ENCODE data around the gene MED20. TPM values are rescaled to one million over a fixed set of nuclear protein-coding genes. Genes with fewer than 3 reads are reported as not detected.

Gene MED20
- total RNA-seq, 1 experiment from 2014 or later, result 26.4 TPM

GRCh38 chr6:41966961-41967311, 46.0 kb upstream of the MED20 start (continued):
- TF ChIP-seq REST (IDR thresholded peaks at IDR 0.05; ENCODE audit: low read depth), result no peak
- TF ChIP-seq ZNF274 (IDR thresholded peaks at IDR 0.05; ENCODE audit: low read depth, low read length), result no peak
- TF ChIP-seq EGR1 (IDR thresholded peaks at IDR 0.05; ENCODE audit: low read depth), result peak; percentile 48; the same call in 1 of the 2 replicates

- ATAC-seq (peak; percentile 29), DNase-seq (ENCODE audit: low read depth, low spot score) (no peak)
- Histone ChIP-seq H3K9me2 (ENCODE audit: insufficient read depth) (no peaks in the 10 kb centered on the region), H3K27me3 (ENCODE audit: insufficient read depth, low read length) (no peaks in the 10 kb centered on the region), H3K27ac (ENCODE audit: low read depth, low read length) (peak overlapping the region; percentile 79; the same call in 1 of the 2 replicates), H3K4me3 (replicated peaks in 1 of 2; ENCODE audit: low read depth in 1 of 2, low read length in 2 of 2) (no peak overlapping the region), H3K36me3 (ENCODE audit: control insufficient read depth in 1 of 2, insufficient read depth in 2 of 2, low read length in 2 of 2) (no peaks in the 10 kb centered on the region), H3K4me1 (ENCODE audit: control insufficient read depth in 1 of 2, insufficient read depth in 2 of 2, low read length in 2 of 2) (peaks cover 24 to 43% of the 10 kb centered on the region in 2 experiments), H4K20me1 (ENCODE audit: insufficient read depth) (no peaks in the 10 kb centered on the region), H3K9me3 (ENCODE audit: control insufficient read depth in 1 of 2, insufficient read depth in 1 of 2, low read depth in 1 of 2, low read length in 2 of 2) (no peaks in the 10 kb centered on the region), H3K79me2 (ENCODE audit: insufficient read depth, low read length) (no peaks in the 10 kb centered on the region), H3K9ac (ENCODE audit: low read length) (peak overlapping the region; percentile 33), H3K4me2 (ENCODE audit: low read length) (peak overlapping the region; percentile 59), H2AFZ (ENCODE audit: low read depth, low read length, poor library complexity, severe bottlenecking) (peak overlapping the region; percentile 74)
- POLR2A ChIA-PET, result no interaction called here
- CTCF ChIA-PET, result interaction anchor here (1.5 kb wide), 1 partner anchor 46 kb away, joined by 4 read pairs; the partner anchor contains the start of genes BYSL and MED20
- RAD21 ChIA-PET (ENCODE audit: low non-redundant PET in 1 of 2, low total read pairs in 2 of 2, uncharacterized antibody in 2 of 2, unreplicated experiment in 2 of 2), result no interaction called here
- TSS peak; percentile 26 for BruUV-seq (replicated peaks)
- TF ChIP-seq ZNF274 (IDR thresholded peaks at IDR 0.05; ENCODE audit: low read depth, low read length) (no peak), FOSL1 (IDR thresholded peaks at IDR 0.05; ENCODE audit: low read depth) (no peak), ZBTB33 (IDR thresholded peaks at IDR 0.05; ENCODE audit: extremely low read depth, insufficient replicate concordance, low read length) (no peak), EZH2phosphoT487 (IDR thresholded peaks at IDR 0.05; ENCODE audit: borderline replicate concordance) (no peak), YY1 (IDR thresholded peaks at IDR 0.05; ENCODE audit: extremely low read depth, insufficient replicate concordance, low read depth, low read length) (no peak), ZFX (IDR thresholded peaks at IDR 0.05) (no peak), JUND (IDR thresholded peaks at IDR 0.05) (no peak), ELF1 (IDR thresholded peaks at IDR 0.05; ENCODE audit: borderline replicate concordance, low read depth) (no peak), ATF3 (IDR thresholded peaks at IDR 0.05) (no peak), CBX3 (IDR thresholded peaks at IDR 0.05; ENCODE audit: low read depth) (no peak), REST (IDR thresholded peaks at IDR 0.05; ENCODE audit: low read depth) (no peak), SP1 (IDR thresholded peaks at IDR 0.05; ENCODE audit: low read depth) (no peak), MAX (IDR thresholded peaks at IDR 0.05) (no peak)
- intact Hi-C loops (cut with micrococcal nuclease), result no loop called here
Measured at GRCh38 chr6:41966214-41966920, 45.4 kb upstream of the MED20 start.
